Stimulated activated CD4-positive, alpha-beta T cell treated with anti-CD3 and anti-CD28 coated beads, TNF-alpha, amount 100 ng/mL, for 1 hour (primary cell): Measurements from ENCODE around the gene TTI1.
"Not testable (repeated sequence)": the region's sequence is repeated elsewhere in the genome, so short reads cannot be mapped to it uniquely, and the experiment has no call there.

Experiments
- DNase-seq, 3 donors: peaks; one replicate each; pipeline ENCODE4 v3.0.0-alpha.2; 2020; ENCODE audit warnings: low read depth in 3 of 3, low spot score in 1 of 3

Gene TTI1

GRCh38 chr20:37970856-37971245, 62.4 kb downstream of the TTI1 start:
- DNase-seq: no peak

- no peak for DNase-seq
Observed at GRCh38 chr20:37969949-37970855, 63.1 kb downstream of the TTI1 start.

GRCh38 chr20:37968841-37969401, 64.3 kb downstream of the TTI1 start:
- no peak for DNase-seq

GRCh38 chr20:37963483-37963882, 69.8 kb downstream of the TTI1 start:
- not testable (repeated sequence) for DNase-seq

- no peak for DNase-seq
Observed at GRCh38 chr20:37961066-37961465, 72.2 kb downstream of the TTI1 start.

GRCh38 chr20:37958856-37959520, 74.3 kb downstream of the TTI1 start:
- no peak for DNase-seq

GRCh38 chr20:37956107-37956585, 77.1 kb downstream of the TTI1 start:
- DNase-seq: no peak

- no peak for DNase-seq
Observed at GRCh38 chr20:37955511-37955910, 77.7 kb downstream of the TTI1 start.

GRCh38 chr20:37954626-37955025, 78.6 kb downstream of the TTI1 start:
- DNase-seq: no peak

GRCh38 chr20:37954190-37954589, 79.1 kb downstream of the TTI1 start:
- no peak for DNase-seq

GRCh38 chr20:37948956-37949355, 84.3 kb downstream of the TTI1 start:
- DNase-seq: no peak

GRCh38 chr20:37947943-37948342, 85.3 kb downstream of the TTI1 start:
- no peak for DNase-seq

GRCh38 chr20:37946946-37947345, 86.3 kb downstream of the TTI1 start:
- no peak for DNase-seq

- no peak for DNase-seq
Observed at GRCh38 chr20:37945091-37945547, 88.1 kb downstream of the TTI1 start.

GRCh38 chr20:37944456-37944981, 88.7 kb downstream of the TTI1 start:
- no peak for DNase-seq

GRCh38 chr20:37943501-37944455, 89.5 kb downstream of the TTI1 start:
- DNase-seq: no peak

GRCh38 chr20:37943033-37943432, 90.2 kb downstream of the TTI1 start:
- no peak for DNase-seq

- DNase-seq: no peak
Observed at GRCh38 chr20:37941992-37942391, 91.3 kb downstream of the TTI1 start.

GRCh38 chr20:37941332-37941731, 91.9 kb downstream of the TTI1 start:
- DNase-seq: no peak

GRCh38 chr20:37940858-37941257, 92.4 kb downstream of the TTI1 start:
- no peak for DNase-seq
